Measurements from ENCODE around the gene TMCO1.
"Not testable (repeated sequence)": the region's sequence is repeated elsewhere in the genome, so short reads cannot be mapped to it uniquely, and the experiment has no call there.

Gene TMCO1

GRCh38 chr1:165683848-165684485 lies 84.7 kb downstream of the TMCO1 start:
- no peak for DNase-seq

GRCh38 chr1:165680773-165681172 lies 87.9 kb downstream of the TMCO1 start:
- DNase-seq = not testable (repeated sequence)

- no peak for DNase-seq
Observed at GRCh38 chr1:165680303-165680702, 88.4 kb downstream of the TMCO1 start.

- DNase-seq = no peak
Observed at GRCh38 chr1:165679282-165680036, 89.2 kb downstream of the TMCO1 start.

GRCh38 chr1:165678509-165678908 lies 90.2 kb downstream of the TMCO1 start:
- DNase-seq = no peak

All from retina (tissue), 1 donor.